Nephron progenitor cell (in vitro differentiated cells): ENCODE measurements around the gene FABP1.

Experiments
- DNase-seq: peaks from one replicate; pipeline ENCODE4 v3.0.0; 2021
- H3K27ac Mint-ChIP-seq: 2 replicates; pipeline ENCODE4 v1.8.0; 2021; ENCODE audit warnings: mild to moderate bottlenecking, moderate library complexity, mixed read lengths
- H3K27me3 Mint-ChIP-seq: 2 replicates; pipeline ENCODE4 v1.8.0; 2021; ENCODE audit warnings: mild to moderate bottlenecking, low read depth, mixed read lengths; ENCODE audit not compliant: poor library complexity
- H3K36me3 Mint-ChIP-seq: 2 replicates; pipeline ENCODE4 v1.8.0; 2021; ENCODE audit warnings: low read depth, mixed read lengths
- H3K4me1 Mint-ChIP-seq: 2 replicates; pipeline ENCODE4 v1.8.0; 2021; ENCODE audit warnings: mixed read lengths
- H3K4me3 Mint-ChIP-seq: 2 replicates; pipeline ENCODE4 v1.8.0; 2021; ENCODE audit warnings: mild to moderate bottlenecking, moderate library complexity, mixed read lengths
- H3K9me3 Mint-ChIP-seq: 2 replicates; pipeline ENCODE4 v1.8.0; 2021; ENCODE audit warnings: mild to moderate bottlenecking, moderate library complexity, mixed read lengths
- TF ChIP-seq, protein P1 (sequence below): fragments of 200-600 bp; sonication (generic); IDR thresholded peaks from 2 replicates; pipeline ENCODE4 v1.5.0; 2021; ENCODE audit warnings: antibody characterized with exemption

Gene FABP1

DNA sequence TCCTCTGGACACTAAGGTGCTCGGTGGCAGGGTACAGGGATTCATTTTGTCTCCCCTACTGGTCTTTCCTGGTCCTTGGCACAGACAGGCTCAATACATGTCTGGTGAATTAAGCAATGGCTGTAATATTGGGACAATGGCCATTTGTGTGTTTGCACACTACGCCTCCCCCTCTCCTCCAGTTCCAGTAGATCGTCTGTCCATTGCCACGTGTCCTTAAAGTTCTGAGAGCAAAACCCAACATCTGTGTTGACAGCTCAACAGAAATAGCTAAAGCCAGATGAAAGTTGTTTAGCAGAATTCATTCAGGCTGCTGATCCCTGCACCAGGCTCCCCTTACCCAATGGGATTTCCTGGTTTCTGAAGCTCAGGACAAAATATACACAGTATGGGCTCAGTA lies 9.0 kb upstream of the FABP1 start:
- Mint-ChIP-seq H3K36me3 (no peaks in the 10 kb centered on the region), H3K9me3 (peaks cover 2% of the 10 kb centered on the region), H3K4me1 (no peaks in the 10 kb centered on the region), H3K27me3 (peaks cover 12% of the 10 kb centered on the region), H3K27ac (no peak overlapping the region), H3K4me3 (no peak overlapping the region)
- no peak for DNase-seq
- TF ChIP-seq, protein P1, sequence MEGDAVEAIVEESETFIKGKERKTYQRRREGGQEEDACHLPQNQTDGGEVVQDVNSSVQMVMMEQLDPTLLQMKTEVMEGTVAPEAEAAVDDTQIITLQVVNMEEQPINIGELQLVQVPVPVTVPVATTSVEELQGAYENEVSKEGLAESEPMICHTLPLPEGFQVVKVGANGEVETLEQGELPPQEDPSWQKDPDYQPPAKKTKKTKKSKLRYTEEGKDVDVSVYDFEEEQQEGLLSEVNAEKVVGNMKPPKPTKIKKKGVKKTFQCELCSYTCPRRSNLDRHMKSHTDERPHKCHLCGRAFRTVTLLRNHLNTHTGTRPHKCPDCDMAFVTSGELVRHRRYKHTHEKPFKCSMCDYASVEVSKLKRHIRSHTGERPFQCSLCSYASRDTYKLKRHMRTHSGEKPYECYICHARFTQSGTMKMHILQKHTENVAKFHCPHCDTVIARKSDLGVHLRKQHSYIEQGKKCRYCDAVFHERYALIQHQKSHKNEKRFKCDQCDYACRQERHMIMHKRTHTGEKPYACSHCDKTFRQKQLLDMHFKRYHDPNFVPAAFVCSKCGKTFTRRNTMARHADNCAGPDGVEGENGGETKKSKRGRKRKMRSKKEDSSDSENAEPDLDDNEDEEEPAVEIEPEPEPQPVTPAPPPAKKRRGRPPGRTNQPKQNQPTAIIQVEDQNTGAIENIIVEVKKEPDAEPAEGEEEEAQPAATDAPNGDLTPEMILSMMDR, result no peak

DNA sequence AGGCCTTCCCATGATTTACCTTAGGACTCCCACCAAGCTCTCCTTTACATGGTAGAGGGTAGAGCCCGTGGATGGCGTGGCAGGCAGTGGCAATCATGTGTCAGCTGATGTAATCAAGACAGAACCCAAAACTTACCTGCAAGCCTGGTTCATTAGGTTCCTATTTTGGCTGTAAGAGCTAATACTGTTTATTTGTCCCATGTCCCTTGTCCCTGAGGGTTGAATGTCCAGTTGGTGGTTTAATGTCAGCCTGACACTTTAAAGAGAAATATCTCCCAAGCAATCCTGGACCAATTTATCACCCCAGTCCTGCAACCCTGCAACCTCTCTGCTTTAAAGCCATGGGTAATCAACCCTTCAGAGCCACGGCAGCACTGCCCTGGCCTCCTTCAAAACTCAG lies 6.0 kb upstream of the FABP1 start:
- Mint-ChIP-seq H3K4me1 (peaks cover 6% of the 10 kb centered on the region), H3K36me3 (no peaks in the 10 kb centered on the region), H3K27me3 (peaks cover 21% of the 10 kb centered on the region), H3K4me3 (no peak overlapping the region), H3K9me3 (no peaks in the 10 kb centered on the region), H3K27ac (no peak overlapping the region)
- no peak for DNase-seq
- TF ChIP-seq, protein P1, result no peak

DNA sequence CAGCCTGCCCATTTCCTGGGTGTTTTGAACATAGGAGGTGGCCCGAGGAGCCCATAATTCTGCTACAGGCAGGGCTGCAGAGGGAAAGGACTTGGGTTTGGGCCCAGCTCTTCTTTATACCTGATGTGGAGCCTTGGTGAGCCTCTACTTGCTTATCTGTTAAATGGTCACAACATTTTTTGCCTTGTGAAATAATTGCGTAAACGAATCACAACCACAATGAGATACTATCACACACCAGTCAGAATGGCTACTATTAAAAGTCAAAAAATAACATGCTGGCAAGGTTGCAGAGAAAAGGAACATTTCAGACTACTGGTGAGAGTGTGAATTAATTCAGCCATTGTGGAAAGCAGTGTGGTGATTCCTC lies 4.1 kb upstream of the FABP1 start:
- H3K27me3 Mint-ChIP-seq, result peaks cover 21% of the 10 kb centered on the region
- H3K4me1 Mint-ChIP-seq, result peaks cover 6% of the 10 kb centered on the region
- no peak overlapping the region for H3K27ac Mint-ChIP-seq
- no peaks in the 10 kb centered on the region for H3K9me3 Mint-ChIP-seq
- DNase-seq, result no peak
- TF ChIP-seq, protein P1, result no peak
- no peaks in the 10 kb centered on the region for H3K36me3 Mint-ChIP-seq
- H3K4me3 Mint-ChIP-seq, result no peak overlapping the region

DNA sequence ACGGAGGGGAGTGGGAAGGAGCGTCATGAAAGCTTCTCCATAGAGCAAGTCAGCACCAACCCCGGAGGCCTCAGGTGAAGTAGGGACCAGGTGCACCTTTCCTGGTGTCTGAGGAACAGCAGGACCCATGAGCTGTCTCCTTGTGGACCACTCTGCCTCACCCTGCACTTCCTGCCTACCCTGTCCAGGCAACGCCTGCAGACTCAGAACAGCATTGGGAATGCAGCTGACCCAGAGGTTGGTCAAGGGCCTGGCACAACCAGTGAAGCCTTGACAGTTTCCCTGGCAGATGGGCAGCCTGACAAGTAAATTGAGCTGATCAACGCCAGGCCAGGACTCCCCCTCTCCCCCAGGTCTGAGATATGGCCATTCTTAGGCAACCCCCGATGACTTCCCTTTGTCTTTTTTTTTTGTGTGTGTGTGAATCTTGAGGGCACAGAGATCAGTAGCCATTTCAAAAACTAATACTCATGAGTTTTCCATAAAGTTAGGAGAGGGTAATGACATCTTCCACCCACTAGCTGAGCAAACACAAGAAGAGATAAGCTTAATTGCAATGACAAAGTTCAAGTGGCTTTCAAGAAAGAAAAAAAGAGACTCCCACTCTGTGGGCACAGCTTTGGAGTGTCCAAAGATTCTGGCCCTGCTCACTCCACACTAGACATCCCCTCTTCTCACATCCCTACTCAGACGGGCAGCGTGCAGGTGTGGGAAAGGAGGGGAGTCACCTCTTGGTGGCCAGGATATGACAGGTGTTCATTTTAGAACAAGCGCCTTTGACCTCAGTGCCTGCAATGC lies 3.5 kb upstream of the FABP1 start:
- DNase-seq, result no peak
- Mint-ChIP-seq H3K27me3 (peaks cover 23% of the 10 kb centered on the region), H3K36me3 (no peaks in the 10 kb centered on the region), H3K27ac (no peak overlapping the region), H3K4me1 (peaks cover 6% of the 10 kb centered on the region), H3K9me3 (no peaks in the 10 kb centered on the region), H3K4me3 (no peak overlapping the region)
- TF ChIP-seq, protein P1, result no peak

DNA sequence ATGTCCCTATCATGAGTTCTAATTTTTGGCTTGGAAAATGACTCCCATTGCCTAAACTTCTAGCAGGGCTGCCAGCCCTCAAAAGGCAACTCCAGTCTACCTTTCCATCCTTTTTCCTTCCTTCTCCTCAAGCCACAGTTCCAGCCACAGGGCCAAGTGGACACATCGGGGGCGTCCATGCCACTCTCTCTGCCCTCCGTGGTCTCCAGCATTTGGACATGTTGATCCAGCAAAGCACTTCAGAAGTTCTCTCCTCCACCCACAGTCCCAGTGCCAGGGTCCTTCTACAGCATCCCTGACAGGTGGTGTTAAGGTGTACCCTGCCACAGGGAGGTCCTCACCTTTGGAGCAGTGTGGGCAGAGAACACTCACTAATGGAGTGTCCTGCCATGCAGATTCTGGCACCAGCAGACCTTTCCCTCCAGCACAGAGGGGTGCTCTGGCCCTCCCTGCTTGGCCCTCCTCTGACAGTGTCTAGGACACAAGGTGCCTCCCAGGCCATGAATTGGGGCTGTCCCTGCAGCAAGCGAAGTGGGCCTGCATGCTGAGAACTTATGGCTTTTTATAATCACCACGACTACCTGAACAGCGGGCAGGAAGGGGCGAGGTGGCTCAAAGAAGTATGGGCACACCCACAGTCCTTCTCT lies 1.6 kb upstream of the FABP1 start:
- Mint-ChIP-seq H3K4me1 (peaks cover 6% of the 10 kb centered on the region), H3K27ac (no peak overlapping the region), H3K27me3 (peaks cover 34% of the 10 kb centered on the region), H3K36me3 (no peaks in the 10 kb centered on the region), H3K4me3 (no peak overlapping the region), H3K9me3 (no peaks in the 10 kb centered on the region)
- DNase-seq, result no peak
- TF ChIP-seq, protein P1, result no peak
